Parathyroid adenoma (tissue), 2 donors: ENCODE data around the gene VAC14.

Experiments used
- H2AFZ ChIP-seq: fragments of 300-600 bp; sonication (generic); one replicate; pipeline ENCODE4 v1.7.0; 2017; ENCODE audit warnings: antibody characterized with exemption, mild to moderate bottlenecking
- H3K27ac ChIP-seq: fragments of 300-600 bp; sonication (generic); one replicate; pipeline ENCODE4 v1.7.0; 2017
- H3K27me3 ChIP-seq: fragments of 300-600 bp; sonication (generic); one replicate; pipeline ENCODE4 v1.7.0; 2017; ENCODE audit warnings: low read length; ENCODE audit not compliant: control insufficient read depth, insufficient read depth
- H3K36me3 ChIP-seq: fragments of 300-600 bp; sonication (generic); one replicate; pipeline ENCODE4 v1.7.0; 2017; ENCODE audit warnings: low read length; ENCODE audit not compliant: control insufficient read depth, insufficient read depth
- H3K4me1 ChIP-seq: fragments of 300-600 bp; sonication (generic); one replicate; pipeline ENCODE4 v1.7.0; 2017; ENCODE audit warnings: control low read depth
- H3K4me2 ChIP-seq: fragments of 300-600 bp; sonication (generic); one replicate; pipeline ENCODE4 v1.7.0; 2017; ENCODE audit warnings: low read length
- H3K4me3 ChIP-seq: fragments of 300-600 bp; sonication (generic); one replicate; pipeline ENCODE4 v1.7.0; 2017; ENCODE audit warnings: low read depth, low read length
- H3K79me2 ChIP-seq: fragments of 300-600 bp; sonication (generic); one replicate; pipeline ENCODE4 v1.7.0; 2017; ENCODE audit warnings: control low read depth
- H3K9ac ChIP-seq: fragments of 300-600 bp; sonication (generic); one replicate; pipeline ENCODE4 v1.7.0; 2017; ENCODE audit warnings: mild to moderate bottlenecking
- H3K9me3 ChIP-seq: fragments of 300-600 bp; sonication (generic); one replicate; pipeline ENCODE4 v1.7.0; 2017; ENCODE audit warnings: low read length; ENCODE audit not compliant: control insufficient read depth
- CTCF ChIP-seq: fragments of 300-600 bp; sonication (generic); IDR thresholded peaks from one replicate; pipeline ENCODE4 v1.7.0; 2017; ENCODE audit warnings: antibody characterized with exemption, mild to moderate bottlenecking
- donor health status: primary hyperparathyroidism.

The VAC14 gene

DNA sequence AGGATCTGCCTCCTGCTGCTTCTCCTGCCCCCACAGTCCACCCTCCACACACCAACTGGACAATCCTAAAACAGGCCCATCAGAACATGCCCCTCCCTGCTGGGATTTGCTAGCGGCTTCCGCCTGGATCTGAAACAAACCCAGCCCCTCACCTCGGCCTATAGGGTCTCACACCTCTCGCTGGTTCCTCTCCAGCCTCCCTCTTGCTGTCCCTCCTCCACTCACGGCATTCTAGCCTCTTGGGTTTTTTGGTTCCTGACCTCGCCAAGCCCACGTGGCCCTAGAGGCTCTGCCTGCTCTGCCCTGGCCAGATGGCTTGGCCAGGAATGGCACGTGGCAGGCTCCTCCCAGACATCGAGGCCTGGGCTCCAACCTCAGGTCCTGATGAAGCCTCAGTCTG is 99.4 kb downstream of the VAC14 start:
- peaks cover 3% of the 10 kb centered on the region for H3K79me2 ChIP-seq
- no peaks in the 10 kb centered on the region for H3K27me3 ChIP-seq
- H2AFZ ChIP-seq, result no peak overlapping the region
- H3K4me3 ChIP-seq, result no peak overlapping the region
- no peaks in the 10 kb centered on the region for H3K36me3 ChIP-seq
- H3K27ac ChIP-seq, result peak overlapping the region; percentile 96
- H3K9me3 ChIP-seq, result no peaks in the 10 kb centered on the region
- TF ChIP-seq CTCF, result no peak
- H3K4me2 ChIP-seq, result no peak overlapping the region
- H3K4me1 ChIP-seq, result peaks cover 23% of the 10 kb centered on the region
- no peak overlapping the region for H3K9ac ChIP-seq

GRCh38 chr16:70701036-70701435 is 99.9 kb downstream of the VAC14 start:
- TF ChIP-seq CTCF, result no peak
- Histone ChIP-seq H3K9ac (no peak overlapping the region), H3K79me2 (peaks cover 3% of the 10 kb centered on the region), H3K27me3 (no peaks in the 10 kb centered on the region), H3K4me1 (peaks cover 23% of the 10 kb centered on the region), H3K9me3 (no peaks in the 10 kb centered on the region), H3K4me2 (no peak overlapping the region), H3K4me3 (no peak overlapping the region), H3K27ac (no peak overlapping the region), H3K36me3 (no peaks in the 10 kb centered on the region), H2AFZ (no peak overlapping the region)

- H3K4me2 ChIP-seq, result no peak overlapping the region
- H3K4me3 ChIP-seq, result no peak overlapping the region
- no peaks in the 10 kb centered on the region for H3K27me3 ChIP-seq
- H3K9ac ChIP-seq, result no peak overlapping the region
- H2AFZ ChIP-seq, result no peak overlapping the region
- no peaks in the 10 kb centered on the region for H3K9me3 ChIP-seq
- H3K36me3 ChIP-seq, result no peaks in the 10 kb centered on the region
- TF ChIP-seq CTCF, result no peak
- peaks cover 3% of the 10 kb centered on the region for H3K79me2 ChIP-seq
- H3K4me1 ChIP-seq, result peaks cover 23% of the 10 kb centered on the region
- no peak overlapping the region for H3K27ac ChIP-seq
These were observed 100.6 kb downstream of the VAC14 start for GRCh38 chr16:70700101-70701020.

GRCh38 chr16:70699696-70700095 is 101.3 kb downstream of the VAC14 start:
- Histone ChIP-seq H3K9me3 (no peaks in the 10 kb centered on the region), H2AFZ (no peak overlapping the region), H3K9ac (no peak overlapping the region), H3K4me1 (peaks cover 23% of the 10 kb centered on the region), H3K27ac (no peak overlapping the region), H3K27me3 (no peaks in the 10 kb centered on the region), H3K4me2 (no peak overlapping the region), H3K79me2 (peaks cover 3% of the 10 kb centered on the region), H3K4me3 (no peak overlapping the region), H3K36me3 (no peaks in the 10 kb centered on the region)
- TF ChIP-seq CTCF, result no peak

DNA sequence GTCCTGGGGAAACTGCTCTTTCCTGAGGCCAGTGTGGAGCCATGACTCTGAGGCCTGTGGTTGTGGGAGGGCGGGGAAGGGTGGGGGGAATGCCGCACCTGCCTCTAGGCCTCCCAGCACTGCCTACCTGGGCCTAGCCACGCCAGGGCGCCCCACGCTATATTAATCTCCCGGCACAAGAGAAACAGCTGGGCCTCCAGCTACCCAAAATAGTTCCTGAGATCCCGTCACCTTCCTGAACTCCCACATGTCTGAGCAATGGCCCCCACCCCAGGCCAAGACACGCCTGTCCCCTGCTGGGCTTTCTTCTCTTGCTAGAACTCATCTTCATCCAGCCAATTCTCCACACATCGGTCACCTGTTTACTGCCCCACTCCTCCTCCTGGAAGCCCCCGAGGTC is 102.1 kb downstream of the VAC14 start:
- no peaks in the 10 kb centered on the region for H3K27me3 ChIP-seq
- no peak overlapping the region for H2AFZ ChIP-seq
- no peak overlapping the region for H3K9ac ChIP-seq
- no peaks in the 10 kb centered on the region for H3K36me3 ChIP-seq
- TF ChIP-seq CTCF, result no peak
- peaks cover 3% of the 10 kb centered on the region for H3K79me2 ChIP-seq
- no peaks in the 10 kb centered on the region for H3K9me3 ChIP-seq
- no peak overlapping the region for H3K4me2 ChIP-seq
- no peak overlapping the region for H3K4me3 ChIP-seq
- peaks cover 21% of the 10 kb centered on the region for H3K4me1 ChIP-seq
- H3K27ac ChIP-seq, result no peak overlapping the region
